Measurements from ENCODE around the gene EFCAB14.

Gene EFCAB14

GRCh38 chr1:46742069-46742468 is 23.2 kb upstream of the EFCAB14 start:
- TF ChIP-seq EGR1 (IDR thresholded peaks at IDR 0.05): no peak
- TF ChIP-seq TAF1 (IDR thresholded peaks at IDR 0.05; ENCODE audit: low read depth): no peak
- TF ChIP-seq USF1 (IDR thresholded peaks at IDR 0.05): no peak
- no peak for TF ChIP-seq CREB1 (IDR thresholded peaks at IDR 0.05; ENCODE audit: low read depth)
- TF ChIP-seq EP300 (IDR thresholded peaks at IDR 0.05; ENCODE audit: borderline replicate concordance): no peak
- TF ChIP-seq TEAD4 (IDR thresholded peaks at IDR 0.05): no peak
- TF ChIP-seq FOXM1 (IDR thresholded peaks at IDR 0.05; ENCODE audit: borderline replicate concordance, low read depth): no peak
- TF ChIP-seq ZBTB7A (IDR thresholded peaks at IDR 0.05; ENCODE audit: low read depth): no peak
- TF ChIP-seq TCF12 (IDR thresholded peaks at IDR 0.05; ENCODE audit: low read depth): no peak

GRCh38 chr1:46735708-46736324 is 16.9 kb upstream of the EFCAB14 start:
- peak; percentile 73 for TF ChIP-seq TEAD4 (IDR thresholded peaks at IDR 0.05)
- TF ChIP-seq TAF1 (IDR thresholded peaks at IDR 0.05; ENCODE audit: low read depth): no peak
- TF ChIP-seq USF1 (IDR thresholded peaks at IDR 0.05): no peak
- TF ChIP-seq CEBPB (IDR thresholded peaks at IDR 0.05): no peak
- no peak for TF ChIP-seq FOXM1 (IDR thresholded peaks at IDR 0.05; ENCODE audit: borderline replicate concordance, low read depth)
- TF ChIP-seq CREB1 (IDR thresholded peaks at IDR 0.05; ENCODE audit: low read depth): no peak
- peak; percentile 60 for TF ChIP-seq RAD21 (IDR thresholded peaks at IDR 0.05; ENCODE audit: low read depth)
- peak; percentile 98 for TF ChIP-seq REST (IDR thresholded peaks at IDR 0.05; ENCODE audit: low read depth)
- TF ChIP-seq TCF12 (IDR thresholded peaks at IDR 0.05; ENCODE audit: low read depth): no peak
- no peak for TF ChIP-seq EP300 (IDR thresholded peaks at IDR 0.05; ENCODE audit: borderline replicate concordance)
- TF ChIP-seq YY1 (IDR thresholded peaks at IDR 0.05; ENCODE audit: low read depth): no peak; the same call in 1 of the 2 replicates
- TF ChIP-seq EGR1 (IDR thresholded peaks at IDR 0.05): no peak
- no peak for TF ChIP-seq ZBTB7A (IDR thresholded peaks at IDR 0.05; ENCODE audit: low read depth)
- peak; percentile 53 for TF ChIP-seq NFIC (IDR thresholded peaks at IDR 0.05)
- TF ChIP-seq MAX (IDR thresholded peaks at IDR 0.05): no peak

GRCh38 chr1:46728327-46728873 is 9.5 kb upstream of the EFCAB14 start:
- TF ChIP-seq YY1 (IDR thresholded peaks at IDR 0.05; ENCODE audit: low read depth): 0 out of 2 replicates have a peak, but pooled peaks have one; percentile 18

- TF ChIP-seq MAX (IDR thresholded peaks at IDR 0.05) (no peak), REST (IDR thresholded peaks at IDR 0.05; ENCODE audit: low read depth) (no peak), CEBPB (IDR thresholded peaks at IDR 0.05) (peak; percentile 12; the same call in 1 of the 2 replicates), EP300 (IDR thresholded peaks at IDR 0.05; ENCODE audit: borderline replicate concordance) (no peak), RAD21 (IDR thresholded peaks at IDR 0.05; ENCODE audit: low read depth) (no peak), TAF1 (IDR thresholded peaks at IDR 0.05; ENCODE audit: low read depth) (no peak), EGR1 (IDR thresholded peaks at IDR 0.05) (no peak), USF1 (IDR thresholded peaks at IDR 0.05) (no peak), ZBTB7A (IDR thresholded peaks at IDR 0.05; ENCODE audit: low read depth) (no peak), NFIC (IDR thresholded peaks at IDR 0.05) (0 out of 2 replicates have a peak, but pooled peaks have one; percentile 19), FOXM1 (IDR thresholded peaks at IDR 0.05; ENCODE audit: borderline replicate concordance, low read depth) (no peak)
Measured at GRCh38 chr1:46725736-46726108, 6.8 kb upstream of the EFCAB14 start.

- no peak for TF ChIP-seq EP300 (IDR thresholded peaks at IDR 0.05; ENCODE audit: borderline replicate concordance)
- no peak for TF ChIP-seq TCF12 (IDR thresholded peaks at IDR 0.05; ENCODE audit: low read depth)
- TF ChIP-seq ZBTB7A (IDR thresholded peaks at IDR 0.05; ENCODE audit: low read depth): no peak
- TF ChIP-seq RAD21 (IDR thresholded peaks at IDR 0.05; ENCODE audit: low read depth): peak; percentile 89
Measured at GRCh38 chr1:46724991-46725735, 6.2 kb upstream of the EFCAB14 start.

Data from Ishikawa (cell line).